Fibroblast of lung (primary cell): ENCODE data around the gene NEDD4L.
"Not testable (repeated sequence)": the region's sequence is repeated elsewhere in the genome, so short reads cannot be mapped to it uniquely, and the experiment has no call there.

Experiments
- EZH2 ChIP-seq: IDR thresholded peaks from 2 replicates; pipeline ENCODE4 v1.5.1; 2012; ENCODE audit warnings: low read length, control low read depth, mild to moderate bottlenecking; ENCODE audit errors: missing control alignments
- TF ChIP-seq, protein P1 (sequence below), 2 donors: IDR thresholded peaks in 1 of 2; conservative IDR thresholded peaks in 1 of 2; 1 replicate in 1 of 2; 2 replicates in 1 of 2; pipeline ENCODE4 v1.5.1; 2011 to 2012; ENCODE audit warnings: low read length in 2 of 2, control low read depth in 1 of 2, inconsistent platforms in 1 of 2, low read depth in 1 of 2, mild to moderate bottlenecking in 1 of 2

DNA sequence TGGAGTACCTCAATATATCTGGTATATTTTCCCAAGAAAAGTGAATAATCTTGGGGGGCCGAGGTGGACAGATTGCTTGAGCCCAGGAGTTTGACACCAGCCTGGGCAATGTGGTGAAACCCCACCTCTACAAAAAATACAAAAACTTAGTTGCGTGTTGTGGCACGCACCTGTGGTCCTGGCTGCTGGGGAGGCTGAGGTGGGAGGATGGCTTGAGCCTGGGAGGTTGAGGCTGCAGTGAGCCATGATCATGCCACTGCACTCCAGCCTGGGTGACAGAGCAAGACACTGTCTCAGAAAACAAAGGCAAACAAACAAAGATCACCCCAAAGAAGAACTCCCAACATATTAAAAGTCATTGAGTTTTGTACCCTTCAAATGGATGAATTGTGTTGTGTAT, 6.9 kb downstream of the NEDD4L start:
- TF ChIP-seq, protein P1, sequence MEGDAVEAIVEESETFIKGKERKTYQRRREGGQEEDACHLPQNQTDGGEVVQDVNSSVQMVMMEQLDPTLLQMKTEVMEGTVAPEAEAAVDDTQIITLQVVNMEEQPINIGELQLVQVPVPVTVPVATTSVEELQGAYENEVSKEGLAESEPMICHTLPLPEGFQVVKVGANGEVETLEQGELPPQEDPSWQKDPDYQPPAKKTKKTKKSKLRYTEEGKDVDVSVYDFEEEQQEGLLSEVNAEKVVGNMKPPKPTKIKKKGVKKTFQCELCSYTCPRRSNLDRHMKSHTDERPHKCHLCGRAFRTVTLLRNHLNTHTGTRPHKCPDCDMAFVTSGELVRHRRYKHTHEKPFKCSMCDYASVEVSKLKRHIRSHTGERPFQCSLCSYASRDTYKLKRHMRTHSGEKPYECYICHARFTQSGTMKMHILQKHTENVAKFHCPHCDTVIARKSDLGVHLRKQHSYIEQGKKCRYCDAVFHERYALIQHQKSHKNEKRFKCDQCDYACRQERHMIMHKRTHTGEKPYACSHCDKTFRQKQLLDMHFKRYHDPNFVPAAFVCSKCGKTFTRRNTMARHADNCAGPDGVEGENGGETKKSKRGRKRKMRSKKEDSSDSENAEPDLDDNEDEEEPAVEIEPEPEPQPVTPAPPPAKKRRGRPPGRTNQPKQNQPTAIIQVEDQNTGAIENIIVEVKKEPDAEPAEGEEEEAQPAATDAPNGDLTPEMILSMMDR (conservative IDR thresholded peaks at IDR 0.05 in 1 of 2, IDR thresholded peaks at IDR 0.05 in 1 of 2; ENCODE audit: low read depth in 1 of 2, low read length in 2 of 2), result not testable (repeated sequence)
- not testable (repeated sequence) for TF ChIP-seq EZH2
